Measurements from ENCODE around the gene ECT2L. TPM values are rescaled to one million over a fixed set of nuclear protein-coding genes. Genes with fewer than 3 reads are reported as not detected.

The ECT2L gene
- total RNA-seq, 1 experiment from 2014 or later, result not detected

GRCh38 chr6:138909975-138910374 lies 114.1 kb downstream of the ECT2L start:
- no peaks in the 10 kb centered on the region for H3K9me2 ChIP-seq (ENCODE audit: insufficient read depth)
- no peaks in the 10 kb centered on the region for H3K79me2 ChIP-seq (ENCODE audit: low read depth)
- no peaks in the 10 kb centered on the region for H3K27me3 ChIP-seq (ENCODE audit: insufficient read depth, low read depth)
- no peak overlapping the region for H3K4me2 ChIP-seq
- intact Hi-C loops (cut with micrococcal nuclease; ENCODE audit: unreplicated experiment), result no loop called here
- H2AFZ ChIP-seq, result no peak overlapping the region
- H3K9me3 ChIP-seq (ENCODE audit: insufficient read depth, low read depth), result no peaks in the 10 kb centered on the region
- TF ChIP-seq EZH2 (IDR thresholded peaks at IDR 0.05; ENCODE audit: low read depth) (no peak), CTCF (conservative IDR thresholded peaks at IDR 0.05) (no peak)
- no peak overlapping the region for H3K27ac ChIP-seq
- H3K36me3 ChIP-seq (ENCODE audit: low read depth), result peaks cover 47% of the 10 kb centered on the region
- no peaks in the 10 kb centered on the region for H3F3A ChIP-seq (ENCODE audit: insufficient read depth, low read depth)
- no peaks in the 10 kb centered on the region for H3K4me1 ChIP-seq (replicated peaks; ENCODE audit: insufficient read depth)
- H3K4me3 ChIP-seq, result no peak overlapping the region
- BruUV-seq (replicated peaks), result no TSS peak
- DNase-seq, result no peak
- H4K20me1 ChIP-seq (ENCODE audit: insufficient read depth), result no peaks in the 10 kb centered on the region
- POLR2A ChIA-PET (ENCODE audit: unreplicated experiment), result no interaction called here
- CTCF ChIA-PET, result no interaction called here

GRCh38 chr6:138912308-138912707 lies 116.4 kb downstream of the ECT2L start:
- H3K36me3 ChIP-seq (ENCODE audit: low read depth), result peaks cover 38% of the 10 kb centered on the region
- intact Hi-C loops (cut with micrococcal nuclease; ENCODE audit: unreplicated experiment), result no loop called here
- BruUV-seq (replicated peaks), result no TSS peak

GRCh38 chr6:138914701-138915100 lies 118.8 kb downstream of the ECT2L start:
- Histone ChIP-seq H3K27ac (no peak overlapping the region), H3K27me3 (ENCODE audit: insufficient read depth, low read depth) (no peaks in the 10 kb centered on the region), H3K36me3 (ENCODE audit: low read depth) (peaks cover 42% of the 10 kb centered on the region), H2AFZ (no peak overlapping the region), H3K9me2 (ENCODE audit: insufficient read depth) (no peaks in the 10 kb centered on the region), H3K4me3 (no peak overlapping the region), H3F3A (ENCODE audit: insufficient read depth, low read depth) (peaks cover 6% of the 10 kb centered on the region; the same call in 1 of the 2 replicates), H3K4me2 (no peak overlapping the region), H4K20me1 (ENCODE audit: insufficient read depth) (no peaks in the 10 kb centered on the region), H3K9me3 (ENCODE audit: insufficient read depth, low read depth) (no peaks in the 10 kb centered on the region), H3K4me1 (replicated peaks; ENCODE audit: insufficient read depth) (no peaks in the 10 kb centered on the region), H3K79me2 (ENCODE audit: low read depth) (no peaks in the 10 kb centered on the region)
- intact Hi-C loops (cut with micrococcal nuclease; ENCODE audit: unreplicated experiment), result no loop called here
- POLR2A ChIA-PET (ENCODE audit: unreplicated experiment), result no interaction called here
- no peak for DNase-seq
- no TSS peak for BruUV-seq (replicated peaks)
- CTCF ChIA-PET, result no interaction called here
- TF ChIP-seq CTCF (conservative IDR thresholded peaks at IDR 0.05), result no peak
- no peak for TF ChIP-seq EZH2 (IDR thresholded peaks at IDR 0.05; ENCODE audit: low read depth)

More at GRCh38 chr6:138912308-138912707, 116.4 kb downstream of the ECT2L start:
- no peak overlapping the region for H3K4me2 ChIP-seq
- no peak overlapping the region for H3K4me3 ChIP-seq
- H3F3A ChIP-seq (ENCODE audit: insufficient read depth, low read depth), result peaks cover 3% of the 10 kb centered on the region; the same call in 1 of the 2 replicates
- no peaks in the 10 kb centered on the region for H3K9me2 ChIP-seq (ENCODE audit: insufficient read depth)
- CTCF ChIA-PET, result no interaction called here
- DNase-seq, result no peak
- H3K4me1 ChIP-seq (replicated peaks; ENCODE audit: insufficient read depth), result no peaks in the 10 kb centered on the region
- POLR2A ChIA-PET (ENCODE audit: unreplicated experiment), result no interaction called here
- no peaks in the 10 kb centered on the region for H3K9me3 ChIP-seq (ENCODE audit: insufficient read depth, low read depth)
- no peaks in the 10 kb centered on the region for H3K79me2 ChIP-seq (ENCODE audit: low read depth)
- no peak overlapping the region for H2AFZ ChIP-seq
- H3K27ac ChIP-seq, result no peak overlapping the region
- no peak for TF ChIP-seq EZH2 (IDR thresholded peaks at IDR 0.05; ENCODE audit: low read depth)
- TF ChIP-seq CTCF (conservative IDR thresholded peaks at IDR 0.05), result no peak
- H4K20me1 ChIP-seq (ENCODE audit: insufficient read depth), result no peaks in the 10 kb centered on the region
- H3K27me3 ChIP-seq (ENCODE audit: insufficient read depth, low read depth), result no peaks in the 10 kb centered on the region

All from PC-9 (cell line).